GM19351 (cell line): ENCODE data around the gene GSTK1.

Experiments used
- ATAC-seq: cut with Tn5 transposase; IDR thresholded peaks from one replicate; pipeline ENCODE4 v1.9.1; 2021; ENCODE audit warnings: mild to moderate bottlenecking, moderate library complexity; ENCODE audit not compliant: unreplicated experiment

Gene GSTK1

DNA sequence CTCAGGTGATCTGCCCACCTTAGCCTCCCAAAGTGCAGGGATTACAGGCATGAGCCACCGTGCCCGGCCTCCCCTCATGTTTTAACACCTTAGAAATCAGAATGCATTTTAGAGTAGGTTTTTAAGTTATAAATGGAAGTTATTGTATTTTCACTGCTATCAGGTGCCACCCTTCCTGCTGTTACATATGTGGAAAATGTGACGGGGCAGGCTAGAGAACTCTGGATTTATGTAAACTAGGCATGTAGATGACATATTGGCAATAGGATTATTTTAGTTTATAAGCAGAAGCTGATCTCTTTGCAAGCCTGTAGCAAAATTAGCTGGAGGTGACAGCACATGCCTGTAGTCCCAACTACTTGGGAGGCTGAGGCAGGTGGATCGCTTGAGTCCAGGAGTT, 27.1 kb downstream of the GSTK1 start:
- no peak for ATAC-seq

DNA sequence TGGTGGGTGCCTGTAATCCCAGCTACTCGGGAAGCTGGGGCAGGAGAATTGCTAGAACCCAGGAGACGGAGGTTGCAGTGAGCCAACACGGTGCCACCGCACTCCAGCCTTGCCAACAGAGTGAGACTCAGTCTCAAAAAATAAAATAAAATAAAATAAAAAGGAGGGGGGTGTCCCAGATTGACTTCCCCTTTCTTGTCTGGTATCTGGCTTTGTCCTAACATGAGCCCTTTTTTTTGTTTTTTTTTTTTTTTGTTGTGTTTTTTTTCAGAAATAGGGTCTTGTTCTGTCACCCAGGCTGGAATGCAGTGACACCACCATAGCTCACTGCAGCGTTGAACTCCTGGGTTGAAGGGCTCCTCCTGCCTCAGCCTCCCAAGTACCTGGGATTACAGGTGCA, 29.6 kb downstream of the GSTK1 start:
- no peak for ATAC-seq

DNA sequence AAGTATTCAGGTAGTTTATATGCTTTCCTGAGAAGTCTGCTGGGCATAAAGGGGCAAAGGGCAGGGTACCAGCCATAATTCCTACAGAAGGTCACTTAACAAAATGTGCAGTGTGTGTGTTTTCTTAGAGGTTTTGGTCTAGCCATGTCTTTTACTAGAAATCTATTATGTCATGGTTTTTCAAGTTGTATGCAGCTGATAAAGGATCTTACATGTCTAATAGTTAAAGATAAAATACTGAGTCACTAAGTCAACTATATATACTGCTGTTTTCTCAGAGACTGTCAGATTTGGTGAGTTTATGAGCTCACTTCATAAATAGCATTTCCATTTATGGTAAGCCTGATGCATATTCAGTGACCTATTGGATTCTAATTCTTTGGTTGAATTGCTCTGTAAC, 32.6 kb downstream of the GSTK1 start:
- ATAC-seq: no peak

DNA sequence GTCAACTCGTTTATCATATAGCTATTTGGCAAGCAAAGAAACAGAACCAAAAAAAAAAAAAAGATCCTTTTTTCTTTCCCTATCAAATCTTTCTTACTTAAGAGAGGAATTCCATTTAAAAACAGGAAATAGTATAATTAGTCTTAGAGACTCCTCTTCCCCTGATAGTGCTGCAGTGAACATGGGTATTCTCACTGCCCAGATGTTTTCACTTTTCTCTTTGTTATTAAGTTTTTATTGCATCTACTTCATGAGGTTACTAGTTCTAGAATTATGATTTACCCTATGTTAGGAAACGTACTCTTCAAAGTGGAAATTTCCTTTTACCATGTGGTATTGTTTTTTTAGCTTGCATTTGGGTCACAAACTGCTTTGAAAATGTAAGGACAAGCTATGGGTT, 33.4 kb downstream of the GSTK1 start:
- ATAC-seq: no peak

DNA sequence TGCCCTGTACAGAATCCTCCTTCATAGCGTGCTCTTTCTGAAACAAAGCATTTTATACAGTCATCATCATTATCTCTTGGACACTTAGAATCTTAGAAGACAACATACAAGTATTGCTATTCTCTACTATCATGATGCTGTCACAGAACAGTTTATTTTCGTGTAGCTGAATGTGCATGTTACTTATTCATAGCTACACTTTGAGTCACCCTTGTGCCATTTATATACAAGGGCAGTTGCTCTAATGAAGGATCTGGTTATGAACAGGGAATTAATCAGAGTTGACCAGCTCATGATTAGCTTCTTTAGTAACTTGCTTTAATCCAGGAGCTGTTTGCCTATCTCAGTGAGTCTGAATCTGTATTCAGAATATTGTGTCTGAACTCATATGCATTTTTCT, 36.1 kb downstream of the GSTK1 start:
- ATAC-seq: no peak

- peak; percentile 74 for ATAC-seq
Measured at GRCh38 chr7:143299840-143300239, 36.6 kb downstream of the GSTK1 start.

- no peak for ATAC-seq
Measured at GRCh38 chr7:143300959-143301935, 38.0 kb downstream of the GSTK1 start.

DNA sequence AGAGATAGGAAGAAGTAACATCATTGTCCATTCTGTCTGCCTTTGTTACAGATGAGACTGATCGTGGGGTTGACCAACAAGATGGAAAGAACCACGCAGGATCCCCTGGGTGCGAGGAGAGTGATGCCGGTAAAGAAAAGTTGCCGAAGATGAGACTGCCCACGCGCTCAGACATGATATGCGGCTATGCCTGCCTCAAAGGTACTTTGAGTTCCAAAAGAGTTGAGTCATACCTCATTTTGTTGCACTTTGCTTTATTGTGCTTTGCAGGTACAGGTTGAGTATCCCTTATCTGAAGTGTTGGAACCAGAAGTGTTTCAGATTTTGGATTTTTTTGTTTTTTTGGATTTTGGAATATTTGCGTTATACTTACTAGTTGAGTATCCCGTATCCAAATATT, 40.5 kb downstream of the GSTK1 start:
- ATAC-seq: no peak

DNA sequence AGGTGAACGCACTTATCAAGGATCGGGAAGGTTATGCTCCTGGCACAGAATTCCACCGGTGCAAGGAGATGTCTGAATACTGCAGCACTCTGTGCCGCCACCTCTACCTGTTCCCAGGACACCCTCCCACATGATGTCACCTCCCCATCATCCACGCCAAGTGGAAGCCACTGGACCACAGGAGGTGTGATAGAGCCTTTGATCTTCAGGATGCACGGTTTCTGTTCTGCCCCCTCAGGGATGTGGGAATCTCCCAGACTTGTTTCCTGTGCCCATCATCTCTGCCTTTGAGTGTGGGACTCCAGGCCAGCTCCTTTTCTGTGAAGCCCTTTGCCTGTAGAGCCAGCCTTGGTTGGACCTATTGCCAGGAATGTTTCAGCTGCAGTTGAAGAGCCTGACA, 41.7 kb downstream of the GSTK1 start:
- ATAC-seq: no peak

DNA sequence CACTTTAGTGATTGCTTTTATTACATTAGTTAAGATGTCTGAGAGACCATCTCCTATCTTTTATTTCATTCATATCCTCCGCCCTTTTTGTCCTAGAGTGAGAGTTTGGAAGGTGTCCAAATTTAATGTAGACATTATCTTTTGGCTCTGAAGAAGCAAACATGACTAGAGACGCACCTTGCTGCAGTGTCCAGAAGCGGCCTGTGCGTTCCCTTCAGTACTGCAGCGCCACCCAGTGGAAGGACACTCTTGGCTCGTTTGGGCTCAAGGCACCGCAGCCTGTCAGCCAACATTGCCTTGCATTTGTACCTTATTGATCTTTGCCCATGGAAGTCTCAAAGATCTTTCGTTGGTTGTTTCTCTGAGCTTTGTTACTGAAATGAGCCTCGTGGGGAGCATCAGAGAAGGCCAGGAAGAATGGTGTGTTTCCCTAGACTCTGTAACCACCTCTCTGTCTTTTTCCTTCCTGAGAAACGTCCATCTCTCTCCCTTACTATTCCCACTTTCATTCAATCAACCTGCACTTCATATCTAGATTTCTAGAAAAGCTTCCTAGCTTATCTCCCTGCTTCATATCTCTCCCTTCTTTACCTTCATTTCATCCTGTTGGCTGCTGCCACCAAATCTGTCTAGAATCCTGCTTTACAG, 42.3 kb downstream of the GSTK1 start:
- peak; percentile 66 for ATAC-seq

GRCh38 chr7:143308632-143309031, 45.4 kb downstream of the GSTK1 start:
- no peak for ATAC-seq

DNA sequence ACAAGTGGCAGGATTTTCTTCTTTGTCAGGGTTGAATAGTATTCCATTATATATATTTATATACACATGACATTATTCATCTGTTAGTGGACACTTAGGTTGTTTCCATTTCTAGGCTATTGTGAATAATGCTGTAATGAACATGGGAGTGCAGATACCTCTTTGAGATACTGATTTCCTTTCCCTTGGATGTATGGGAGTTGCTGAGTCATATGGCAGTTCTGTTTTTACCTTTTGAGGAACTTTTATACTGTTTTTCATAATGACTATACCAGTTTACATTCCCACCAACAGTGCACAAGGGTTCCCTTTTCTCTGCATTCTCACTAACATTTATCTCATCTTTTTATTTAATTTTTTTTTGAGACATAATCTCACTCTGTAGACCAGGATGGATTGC, 50.9 kb downstream of the GSTK1 start:
- ATAC-seq: no peak

GRCh38 chr7:143315776-143316175, 52.5 kb downstream of the GSTK1 start, which contains the start of gene CLCN1:
Gene CLCN1 (plus strand): TSS chr7:143316111. CDS start chr7:143316213, 102 bp downstream.
- ATAC-seq: no peak

DNA sequence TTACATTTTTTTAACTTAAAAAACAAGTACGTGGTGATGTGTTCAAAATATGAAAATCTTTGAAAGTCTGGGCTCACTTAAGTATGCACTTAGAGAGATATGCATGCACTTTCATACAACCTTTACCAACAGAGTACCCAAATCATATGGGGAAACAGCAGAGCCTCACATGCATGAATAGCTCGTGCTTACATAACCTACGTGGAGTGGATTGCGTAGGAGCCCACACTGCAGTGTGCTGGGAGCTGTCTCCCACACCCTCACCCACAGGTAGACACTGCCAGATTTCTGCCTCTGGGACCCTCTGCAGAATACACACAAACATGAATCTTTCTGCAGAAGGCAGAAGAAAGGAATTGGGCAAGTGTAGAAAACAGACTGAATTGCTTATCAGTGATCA, 53.3 kb downstream of the GSTK1 start:
- no peak for ATAC-seq

DNA sequence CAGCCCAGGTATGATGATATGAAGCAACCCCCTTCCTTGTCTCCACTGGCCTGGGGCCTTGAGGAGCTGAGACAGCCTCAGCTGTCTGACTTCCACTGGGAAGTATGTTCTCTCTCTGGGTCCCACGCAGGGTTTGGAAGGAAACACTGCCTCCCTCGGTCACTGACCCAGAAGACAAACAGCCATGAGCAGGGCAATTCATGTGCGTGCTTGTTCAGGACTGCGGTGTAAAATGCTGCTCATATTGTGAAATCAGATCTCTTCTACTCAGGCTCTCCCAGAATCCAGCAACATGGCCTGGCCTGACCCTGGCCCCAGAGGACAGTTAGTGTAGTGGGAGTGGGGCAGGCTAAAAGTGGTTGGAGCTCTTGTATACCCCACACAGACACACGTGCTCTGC, 55.4 kb downstream of the GSTK1 start:
- ATAC-seq: no peak
